HEK293T (cell line): ENCODE results near the gene LRBA.

ENCODE experiments used
- BHLHE40 ChIP-seq: fragments of 450-650 bp; IDR thresholded peaks from 2 replicates; pipeline ENCODE4 v1.6.1; 2016; ENCODE audit warnings: mild to moderate bottlenecking, moderate library complexity, borderline replicate concordance
- CTBP1 ChIP-seq: fragments of 450-650 bp; IDR thresholded peaks from 2 replicates; pipeline ENCODE4 v1.6.1; 2016; ENCODE audit warnings: borderline replicate concordance
- FOXK2 ChIP-seq: fragments of 450-650 bp; IDR thresholded peaks from 2 replicates; pipeline ENCODE4 v1.6.1; 2016; ENCODE audit warnings: mild to moderate bottlenecking
- FOXM1 ChIP-seq: fragments of 450-650 bp; IDR thresholded peaks from 2 replicates; pipeline ENCODE4 v1.6.1; 2017; ENCODE audit warnings: mild to moderate bottlenecking, borderline replicate concordance
- HDGF ChIP-seq: fragments of 450-650 bp; IDR thresholded peaks from 2 replicates; pipeline ENCODE4 v1.6.1; 2017; ENCODE audit warnings: antibody characterized with exemption, borderline replicate concordance
- PKNOX1 ChIP-seq: fragments of 450-650 bp; IDR thresholded peaks from 2 replicates; pipeline ENCODE4 v1.6.1; 2016
- SP1 ChIP-seq: fragments of 450-650 bp; IDR thresholded peaks from 2 replicates; pipeline ENCODE4 v1.6.1; 2017
- SUZ12 ChIP-seq: fragments of 450-650 bp; IDR thresholded peaks from 2 replicates; pipeline ENCODE4 v1.6.1; 2016; ENCODE audit warnings: mild to moderate bottlenecking
- ZNF384 ChIP-seq: fragments of 450-650 bp; IDR thresholded peaks from 2 replicates; pipeline ENCODE4 v1.6.1; 2016

GRCh38 chr4:150591406-150591805 lies 423.7 kb downstream of the LRBA start:
- no peak for TF ChIP-seq HDGF
- no peak for TF ChIP-seq FOXK2
- TF ChIP-seq SUZ12, result no peak
- no peak for TF ChIP-seq BHLHE40
- no peak for TF ChIP-seq CTBP1
- TF ChIP-seq ZNF384, result no peak
- TF ChIP-seq SP1, result no peak
- no peak for TF ChIP-seq PKNOX1
- TF ChIP-seq FOXM1, result no peak
